ENCODE data around the gene GABBR2. TPM values are rescaled to one million over a fixed set of nuclear protein-coding genes. Genes with fewer than 3 reads are reported as not detected.

GABBR2 gene
- total and polyA plus RNA-seq, 2 of the 8 experiments (the other 6 are each of a cell fraction or from before 2014, with no cell fraction given), result 0.50 to 1.2 TPM

- no peak overlapping the region for H2BK12ac ChIP-seq (ENCODE audit: low read depth, low read length)
- no peak overlapping the region for H3K18ac ChIP-seq (ENCODE audit: extremely low read depth, low read length)
- no peak overlapping the region for H3K9ac ChIP-seq (replicated peaks in 1 of 4; ENCODE audit: extremely low read depth in 1 of 4, low read depth in 3 of 4, low read length in 3 of 4)
- CTCF ChIA-PET (ENCODE audit: partially characterized antibody), result interaction anchor here (0.8 to 1.9 kb wide), 6 partner anchors 9 to 62 kb away, joined by 3 to 11 read pairs (median 3); no protein-coding TSS in a partner anchor
- H3K4ac ChIP-seq (replicated peaks; ENCODE audit: insufficient read length, low read depth, low read length), result no peak overlapping the region
- H2BK20ac ChIP-seq (ENCODE audit: low read length), result 0 out of 2 replicates have a peak overlapping the region, but pooled peaks have one; percentile 44
- no peak overlapping the region for H4K8ac ChIP-seq (ENCODE audit: extremely low read depth, insufficient read depth, low read length)
- no peak overlapping the region for H3K23ac ChIP-seq (ENCODE audit: insufficient read length)
- no peaks in the 10 kb centered on the region for H3K23me2 ChIP-seq (ENCODE audit: low read depth, low read length)
- DNase-seq (ENCODE audit: low read depth in 1 of 2, low spot score in 2 of 2) (no peak), FAIRE-seq (no peak)
- POLR2A ChIA-PET (ENCODE audit: partially characterized antibody), result interaction anchor here (0.7 kb wide), 1 partner anchor 100 kb away, joined by 3 read pairs; no protein-coding TSS in a partner anchor
- H4K5ac ChIP-seq (ENCODE audit: insufficient read length, low read depth, low read length), result no peak overlapping the region
- no peak overlapping the region for H4K91ac ChIP-seq (replicated peaks; ENCODE audit: insufficient read length, low read length)
- no peaks in the 10 kb centered on the region; a peak in 1 of 7 replicates for H3K4me1 ChIP-seq (replicated peaks in 1 of 4; ENCODE audit: control insufficient read depth in 3 of 4, insufficient read depth in 4 of 4, low read length in 3 of 4)
- peaks cover 0 to 2% (median 0%) of the 10 kb centered on the region in 4 experiments; a peak in 1 of 7 replicates for H3K27me3 ChIP-seq (replicated peaks in 1 of 4; ENCODE audit: control insufficient read depth in 3 of 4, extremely low read depth in 1 of 4, insufficient read depth in 3 of 4, low read length in 3 of 4)
- no peak overlapping the region for H2BK5ac ChIP-seq (ENCODE audit: low read depth, low read length)
- H3K4me3 ChIP-seq (ENCODE audit: extremely low read depth in 1 of 4, insufficient read depth in 2 of 4, low read depth in 3 of 4, low read length in 4 of 4), result no peak overlapping the region
- no peaks in the 10 kb centered on the region for H4K20me1 ChIP-seq (replicated peaks in 1 of 2; ENCODE audit: control insufficient read depth in 1 of 2, insufficient read depth in 2 of 2, low read length in 2 of 2)
- H3K36me3 ChIP-seq (ENCODE audit: control insufficient read depth in 2 of 4, insufficient read depth in 4 of 4, low read length in 3 of 4), result no peaks in the 10 kb centered on the region
- no peak overlapping the region for H2AFZ ChIP-seq (ENCODE audit: low read length)
- H3K79me2 ChIP-seq (ENCODE audit: control insufficient read depth in 1 of 2, insufficient read depth in 2 of 2, low read length in 2 of 2), result no peaks in the 10 kb centered on the region
- H3K4me2 ChIP-seq (ENCODE audit: insufficient read depth in 1 of 2, low read depth in 2 of 2, low read length in 2 of 2), result no peak overlapping the region
- no peak overlapping the region for H2AK5ac ChIP-seq (ENCODE audit: low read depth, low read length)
- no peak overlapping the region for H2BK15ac ChIP-seq (ENCODE audit: low read length)
- H3K56ac ChIP-seq (replicated peaks; ENCODE audit: insufficient read length, low read depth, low read length), result no peak overlapping the region
- H3K79me1 ChIP-seq (ENCODE audit: low read depth, low read length), result no peaks in the 10 kb centered on the region
- H3K14ac ChIP-seq (ENCODE audit: insufficient read length), result no peak overlapping the region
- WGBS, 2 experiments (ENCODE audit: extremely low coverage in 1 of 2, insufficient coverage in 1 of 2, insufficient read length in 1 of 2, insufficient replicate concordance in 2 of 2, low coverage in 1 of 2, low lambda C conversion rate in 2 of 2, missing lambda C conversion rate in 1 of 2), result 85% methylated on average over 8 of the region's 8 CpGs; no CpG with 5 or more reads in 1 of the 2 experiments
- H2BK120ac ChIP-seq (replicated peaks; ENCODE audit: low read depth, low read length), result no peak overlapping the region
- H3K9me3 ChIP-seq (ENCODE audit: insufficient read depth in 2 of 2, low read depth in 1 of 2, low read length in 1 of 2), result no peaks in the 10 kb centered on the region
- no peak overlapping the region for H3K27ac ChIP-seq (ENCODE audit: low read depth, low read length)
- no peak for TF ChIP-seq POLR2A (IDR thresholded peaks at IDR 0.05; ENCODE audit: control extremely low read depth in 1 of 2, low read depth in 2 of 2, low read length in 2 of 2)
- no peak for TF ChIP-seq KDM5A (IDR thresholded peaks at IDR 0.05; ENCODE audit: low read length)
- no peak for TF ChIP-seq NRF1 (IDR thresholded peaks at IDR 0.05; ENCODE audit: low read depth, low read length)
- no peak for TF ChIP-seq TEAD4 (IDR thresholded peaks at IDR 0.05; ENCODE audit: low read depth, low read length)
- TF ChIP-seq USF2 (IDR thresholded peaks at IDR 0.05; ENCODE audit: low read length), result no peak
- TF ChIP-seq SP4 (IDR thresholded peaks at IDR 0.05; ENCODE audit: low read length), result no peak
- no peak for TF ChIP-seq TCF12 (IDR thresholded peaks at IDR 0.05; ENCODE audit: low read depth, low read length)
- TF ChIP-seq HDAC2 (IDR thresholded peaks at IDR 0.05; ENCODE audit: borderline replicate concordance in 1 of 2, low read depth in 2 of 2, low read length in 2 of 2), result no peak
- no peak for TF ChIP-seq CHD2 (IDR thresholded peaks at IDR 0.05; ENCODE audit: low read length)
- no peak for TF ChIP-seq NANOG (IDR thresholded peaks at IDR 0.05; ENCODE audit: insufficient read depth, low read depth, low read length, poor library complexity, severe bottlenecking)
- TF ChIP-seq RBBP5 (IDR thresholded peaks at IDR 0.05; ENCODE audit: borderline replicate concordance, low read depth, low read length), result no peak
- TF ChIP-seq BCL11A (IDR thresholded peaks at IDR 0.05; ENCODE audit: low read depth in 2 of 2, low read length in 2 of 2), result no peak
- no peak for TF ChIP-seq SRF (IDR thresholded peaks at IDR 0.05; ENCODE audit: low read depth, low read length)
- no peak for TF ChIP-seq BACH1 (IDR thresholded peaks at IDR 0.05; ENCODE audit: low read length)
These were observed 405.1 kb downstream of the GABBR2 start for GRCh38 chr9:98303633-98304125.

Data from H1 (cell line).